C4-2B (cell line): Measurements from ENCODE around the gene MESP2.

Experiments
- ZFX ChIP-seq: fragments of 450-650 bp; IDR thresholded peaks from 2 replicates; pipeline ENCODE4 v1.6.1; 2017
- TF ChIP-seq, protein P1 (sequence below): fragments of 450-650 bp; conservative IDR thresholded peaks from 2 replicates; pipeline ENCODE4 v1.5.1; 2017; ENCODE audit warnings: mild to moderate bottlenecking

DNA sequence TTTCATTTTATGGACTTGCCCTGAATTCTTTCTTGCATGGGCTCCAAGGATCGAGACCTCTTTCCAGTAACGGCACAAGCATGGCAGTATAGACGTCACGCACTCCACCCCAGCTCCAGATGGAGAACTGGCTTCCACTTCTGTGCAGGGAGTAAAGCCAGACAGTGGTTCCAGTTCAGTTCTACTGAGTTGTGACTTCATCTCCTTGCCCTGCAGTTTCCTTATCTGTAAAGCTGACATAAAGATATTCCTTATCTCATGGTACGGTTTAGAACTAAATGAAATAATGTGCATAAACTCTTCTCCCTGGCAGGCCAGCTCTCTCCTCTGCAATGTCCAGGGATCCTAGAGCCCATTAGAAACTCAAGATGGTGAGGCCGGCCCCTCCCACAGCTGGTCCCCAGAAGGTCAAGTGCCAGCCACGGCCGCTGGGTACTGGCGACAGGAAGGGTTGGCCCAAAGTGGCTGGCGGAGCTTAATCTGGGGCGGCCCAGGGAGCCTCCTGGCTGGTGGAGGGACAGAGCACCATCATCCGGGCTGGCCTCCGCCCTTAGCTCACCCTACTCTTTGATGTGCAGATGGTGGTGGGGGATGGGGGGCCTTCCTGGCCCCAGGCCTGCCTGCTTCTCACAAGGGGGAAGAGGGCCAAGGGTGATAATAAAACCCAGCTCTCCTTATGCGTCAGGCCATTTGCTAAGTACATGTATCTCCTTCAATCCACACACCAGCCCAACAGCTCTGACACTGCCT is 7.2 kb downstream of the MESP2 start:
- TF ChIP-seq, protein P1, sequence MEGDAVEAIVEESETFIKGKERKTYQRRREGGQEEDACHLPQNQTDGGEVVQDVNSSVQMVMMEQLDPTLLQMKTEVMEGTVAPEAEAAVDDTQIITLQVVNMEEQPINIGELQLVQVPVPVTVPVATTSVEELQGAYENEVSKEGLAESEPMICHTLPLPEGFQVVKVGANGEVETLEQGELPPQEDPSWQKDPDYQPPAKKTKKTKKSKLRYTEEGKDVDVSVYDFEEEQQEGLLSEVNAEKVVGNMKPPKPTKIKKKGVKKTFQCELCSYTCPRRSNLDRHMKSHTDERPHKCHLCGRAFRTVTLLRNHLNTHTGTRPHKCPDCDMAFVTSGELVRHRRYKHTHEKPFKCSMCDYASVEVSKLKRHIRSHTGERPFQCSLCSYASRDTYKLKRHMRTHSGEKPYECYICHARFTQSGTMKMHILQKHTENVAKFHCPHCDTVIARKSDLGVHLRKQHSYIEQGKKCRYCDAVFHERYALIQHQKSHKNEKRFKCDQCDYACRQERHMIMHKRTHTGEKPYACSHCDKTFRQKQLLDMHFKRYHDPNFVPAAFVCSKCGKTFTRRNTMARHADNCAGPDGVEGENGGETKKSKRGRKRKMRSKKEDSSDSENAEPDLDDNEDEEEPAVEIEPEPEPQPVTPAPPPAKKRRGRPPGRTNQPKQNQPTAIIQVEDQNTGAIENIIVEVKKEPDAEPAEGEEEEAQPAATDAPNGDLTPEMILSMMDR: no peak
- TF ChIP-seq ZFX: no peak
